GM23338 (cell line): ENCODE measurements around the gene TCERG1L. TPM values are rescaled to one million over a fixed set of nuclear protein-coding genes. Genes with fewer than 3 reads are reported as not detected.

Experiments
- ATAC-seq: fragments of 200-7000 bp; cut with Tn5 transposase; 3 replicates; pipeline ENCODE4 v1.9.1; 2020
- DNase-seq: peaks from one replicate; pipeline ENCODE4 v3.0.0-alpha.2; 2015; ENCODE audit warnings: low spot score
- H2AFZ ChIP-seq: fragments of 200-600 bp; sonication (generic); 2 replicates; pipeline ENCODE4 v1.8.0; 2016; ENCODE audit warnings: antibody characterized with exemption, mild to moderate bottlenecking, moderate library complexity
- H3F3A ChIP-seq: fragments of 200-600 bp; sonication (generic); replicated peaks from 2 replicates; pipeline ENCODE4 v1.8.0; 2017; ENCODE audit warnings: antibody characterized with exemption, mixed run types, low read depth
- H3K27ac ChIP-seq: fragments of 200-600 bp; sonication (generic); 2 replicates; pipeline ENCODE4 v1.6.1; 2016; ENCODE audit warnings: low read depth
- H3K27me3 ChIP-seq: fragments of 200-600 bp; sonication (generic); 2 replicates; pipeline ENCODE4 v1.8.0; 2016; ENCODE audit warnings: mild to moderate bottlenecking, mixed run types, moderate library complexity; ENCODE audit not compliant: insufficient read depth
- H3K36me3 ChIP-seq: fragments of 200-600 bp; sonication (generic); 2 replicates; pipeline ENCODE4 v1.8.0; 2016; ENCODE audit warnings: mild to moderate bottlenecking; ENCODE audit not compliant: insufficient read depth
- H3K4me1 ChIP-seq: fragments of 200-600 bp; sonication (generic); 2 replicates; pipeline ENCODE4 v1.8.0; 2016; ENCODE audit warnings: mild to moderate bottlenecking, moderate library complexity; ENCODE audit not compliant: insufficient read depth
- H3K4me2 ChIP-seq: fragments of 200-600 bp; sonication (generic); 2 replicates; pipeline ENCODE4 v1.7.1; 2017; ENCODE audit warnings: mixed run types
- H3K4me3 ChIP-seq: fragments of 200-600 bp; sonication (generic); 2 replicates; pipeline ENCODE4 v1.6.1; 2016; ENCODE audit warnings: mixed run types
- H3K79me2 ChIP-seq: fragments of 200-600 bp; sonication (generic); replicated peaks from 2 replicates; pipeline ENCODE4 v1.8.0; 2017; ENCODE audit warnings: mild to moderate bottlenecking; ENCODE audit not compliant: insufficient read depth
- H3K9me2 ChIP-seq: fragments of 200-600 bp; sonication (generic); 2 replicates; pipeline ENCODE4 v1.8.0; 2017; ENCODE audit not compliant: insufficient read depth
- H4K20me1 ChIP-seq: fragments of 200-600 bp; sonication (generic); replicated peaks from 2 replicates; pipeline ENCODE4 v1.8.0; 2017; ENCODE audit warnings: mild to moderate bottlenecking; ENCODE audit not compliant: insufficient read depth
- H3K27ac Mint-ChIP-seq: 2 replicates; pipeline ENCODE4 v1.8.0; 2020; ENCODE audit warnings: inconsistent platforms, mild to moderate bottlenecking, moderate library complexity, mixed read lengths
- H3K27me3 Mint-ChIP-seq: 3 replicates; pipeline ENCODE4 v1.8.0; 2022; ENCODE audit warnings: low read depth, mild to moderate bottlenecking, moderate library complexity, mixed read lengths, inconsistent platforms; ENCODE audit not compliant: insufficient read depth, poor library complexity
- H3K36me3 Mint-ChIP-seq: 3 replicates; pipeline ENCODE4 v1.8.0; 2021; ENCODE audit warnings: low read depth, mild to moderate bottlenecking, inconsistent platforms, moderate library complexity, mixed read lengths
- H3K4me1 Mint-ChIP-seq: 3 replicates; pipeline ENCODE4 v1.8.0; 2020; ENCODE audit warnings: mild to moderate bottlenecking, inconsistent platforms, mixed read lengths
- H3K4me3 Mint-ChIP-seq: 3 replicates; pipeline ENCODE4 v1.8.0; 2021; ENCODE audit warnings: moderate library complexity, mild to moderate bottlenecking, inconsistent platforms, mixed read lengths
- H3K9me3 Mint-ChIP-seq: 3 replicates; pipeline ENCODE4 v1.8.0; 2020; ENCODE audit warnings: moderate library complexity, mild to moderate bottlenecking, inconsistent platforms, mixed read lengths
- EZH2phosphoT487 ChIP-seq: fragments of 200-600 bp; sonication (generic); IDR thresholded peaks from one replicate; pipeline ENCODE4 v1.8.1; 2018; ENCODE audit warnings: antibody characterized with exemption; ENCODE audit not compliant: unreplicated experiment
- JUNB ChIP-seq: IDR thresholded peaks from one replicate; pipeline ENCODE4 v1.6.1; 2016; ENCODE audit warnings: antibody characterized with exemption; ENCODE audit not compliant: unreplicated experiment
- NANOG ChIP-seq: IDR thresholded peaks from 2 replicates; pipeline ENCODE4 v1.6.1; 2016; ENCODE audit warnings: antibody characterized with exemption, borderline replicate concordance
- POLR2AphosphoS5 ChIP-seq: IDR thresholded peaks from 2 replicates; pipeline ENCODE4 v1.6.1; 2016; ENCODE audit warnings: antibody characterized with exemption, low read depth
- STAT1 ChIP-seq: IDR thresholded peaks from one replicate; pipeline ENCODE4 v1.6.1; 2016; ENCODE audit warnings: antibody characterized with exemption; ENCODE audit not compliant: unreplicated experiment
- ZNF114 ChIP-seq: fragments of 250-450 bp; sonication (Bioruptor Pico); IDR thresholded peaks from 2 replicates; pipeline ENCODE4 v1.5.0; 2020; ENCODE audit warnings: mild to moderate bottlenecking, moderate library complexity
- ZNF331 ChIP-seq: fragments of 250-450 bp; sonication (Bioruptor Pico); IDR thresholded peaks from 2 replicates; pipeline ENCODE4 v1.5.0; 2020; ENCODE audit warnings: low read depth, mild to moderate bottlenecking, moderate library complexity
- polyA plus RNA-seq: library from polyadenylated mRNA; unstranded; fragments of >200 nt; fragmentation: Nextera tagmentation; extraction: Ambion mirVana; gene quantifications from 2 replicates; pipeline ENCODE4 v1.2.1, GENCODE V29; 2016
- total RNA-seq: library from RNA; depleted of rRNA; stranded (reverse); fragments of >200 nt; shearing (Covaris generic); gene quantifications from 2 replicates; pipeline ENCODE4 v1.2.3, GENCODE V29; 2014
- TF ChIP-seq, protein P1 (sequence below), 2 experiments: fragments of 200-600 bp in 1 of 2; sonication (generic) in 1 of 2; conservative IDR thresholded peaks; 2 replicates each; pipeline versions ENCODE4 v1.5.1 to v1.6.1; 2016 to 2017; ENCODE audit warnings: antibody characterized with exemption in 2 of 2, low read depth in 2 of 2, mild to moderate bottlenecking in 2 of 2, moderate library complexity in 1 of 2
- TF ChIP-seq, protein P2 (sequence below): IDR thresholded peaks from one replicate; pipeline ENCODE4 v1.6.1; 2018; ENCODE audit warnings: antibody characterized with exemption; ENCODE audit not compliant: unreplicated experiment
- TF ChIP-seq, protein P3 (sequence below): IDR thresholded peaks from 2 replicates; pipeline ENCODE4 v1.6.1; 2016; ENCODE audit warnings: antibody characterized with exemption

Gene TCERG1L
- total and polyA plus RNA-seq, 2 experiments from 2014 or later = 3.9 to 5.5 TPM

DNA sequence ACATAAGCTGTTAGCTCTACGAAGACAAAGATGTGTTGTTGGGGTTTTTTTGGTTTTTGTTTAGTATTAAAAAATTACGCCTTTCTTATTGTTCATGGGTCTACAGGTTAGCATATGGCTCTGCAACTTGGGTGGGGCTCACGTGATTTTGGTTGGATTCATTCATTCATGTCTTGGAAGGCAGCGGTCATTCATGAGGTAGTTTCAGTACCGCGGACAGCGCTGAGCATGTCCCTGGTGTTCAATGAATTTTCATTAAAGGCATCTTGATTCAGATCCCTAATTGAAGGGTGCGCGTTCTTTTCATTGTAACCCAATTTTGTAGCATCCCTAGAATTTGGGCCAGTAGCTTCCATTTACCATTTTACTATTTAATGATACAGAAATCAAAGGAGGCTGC lies 42.9 kb upstream of the TCERG1L start:
- Histone ChIP-seq H4K20me1 (no peaks in the 10 kb centered on the region), H3K4me1 (no peaks in the 10 kb centered on the region; the same call in 1 of the 2 replicates), H3K36me3 (no peaks in the 10 kb centered on the region), H3F3A (no peaks in the 10 kb centered on the region), H3K4me3 (no peak overlapping the region), H3K27me3 (no peaks in the 10 kb centered on the region), H3K4me2 (no peak overlapping the region), H3K9me2 (no peaks in the 10 kb centered on the region), H2AFZ (no peak overlapping the region), H3K79me2 (no peaks in the 10 kb centered on the region), H3K27ac (no peak overlapping the region)
- TF ChIP-seq, protein P1, sequence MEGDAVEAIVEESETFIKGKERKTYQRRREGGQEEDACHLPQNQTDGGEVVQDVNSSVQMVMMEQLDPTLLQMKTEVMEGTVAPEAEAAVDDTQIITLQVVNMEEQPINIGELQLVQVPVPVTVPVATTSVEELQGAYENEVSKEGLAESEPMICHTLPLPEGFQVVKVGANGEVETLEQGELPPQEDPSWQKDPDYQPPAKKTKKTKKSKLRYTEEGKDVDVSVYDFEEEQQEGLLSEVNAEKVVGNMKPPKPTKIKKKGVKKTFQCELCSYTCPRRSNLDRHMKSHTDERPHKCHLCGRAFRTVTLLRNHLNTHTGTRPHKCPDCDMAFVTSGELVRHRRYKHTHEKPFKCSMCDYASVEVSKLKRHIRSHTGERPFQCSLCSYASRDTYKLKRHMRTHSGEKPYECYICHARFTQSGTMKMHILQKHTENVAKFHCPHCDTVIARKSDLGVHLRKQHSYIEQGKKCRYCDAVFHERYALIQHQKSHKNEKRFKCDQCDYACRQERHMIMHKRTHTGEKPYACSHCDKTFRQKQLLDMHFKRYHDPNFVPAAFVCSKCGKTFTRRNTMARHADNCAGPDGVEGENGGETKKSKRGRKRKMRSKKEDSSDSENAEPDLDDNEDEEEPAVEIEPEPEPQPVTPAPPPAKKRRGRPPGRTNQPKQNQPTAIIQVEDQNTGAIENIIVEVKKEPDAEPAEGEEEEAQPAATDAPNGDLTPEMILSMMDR (conservative IDR thresholded peaks at IDR 0.05; ENCODE audit: low read depth in 2 of 2) = no peak
- TF ChIP-seq, protein P2, sequence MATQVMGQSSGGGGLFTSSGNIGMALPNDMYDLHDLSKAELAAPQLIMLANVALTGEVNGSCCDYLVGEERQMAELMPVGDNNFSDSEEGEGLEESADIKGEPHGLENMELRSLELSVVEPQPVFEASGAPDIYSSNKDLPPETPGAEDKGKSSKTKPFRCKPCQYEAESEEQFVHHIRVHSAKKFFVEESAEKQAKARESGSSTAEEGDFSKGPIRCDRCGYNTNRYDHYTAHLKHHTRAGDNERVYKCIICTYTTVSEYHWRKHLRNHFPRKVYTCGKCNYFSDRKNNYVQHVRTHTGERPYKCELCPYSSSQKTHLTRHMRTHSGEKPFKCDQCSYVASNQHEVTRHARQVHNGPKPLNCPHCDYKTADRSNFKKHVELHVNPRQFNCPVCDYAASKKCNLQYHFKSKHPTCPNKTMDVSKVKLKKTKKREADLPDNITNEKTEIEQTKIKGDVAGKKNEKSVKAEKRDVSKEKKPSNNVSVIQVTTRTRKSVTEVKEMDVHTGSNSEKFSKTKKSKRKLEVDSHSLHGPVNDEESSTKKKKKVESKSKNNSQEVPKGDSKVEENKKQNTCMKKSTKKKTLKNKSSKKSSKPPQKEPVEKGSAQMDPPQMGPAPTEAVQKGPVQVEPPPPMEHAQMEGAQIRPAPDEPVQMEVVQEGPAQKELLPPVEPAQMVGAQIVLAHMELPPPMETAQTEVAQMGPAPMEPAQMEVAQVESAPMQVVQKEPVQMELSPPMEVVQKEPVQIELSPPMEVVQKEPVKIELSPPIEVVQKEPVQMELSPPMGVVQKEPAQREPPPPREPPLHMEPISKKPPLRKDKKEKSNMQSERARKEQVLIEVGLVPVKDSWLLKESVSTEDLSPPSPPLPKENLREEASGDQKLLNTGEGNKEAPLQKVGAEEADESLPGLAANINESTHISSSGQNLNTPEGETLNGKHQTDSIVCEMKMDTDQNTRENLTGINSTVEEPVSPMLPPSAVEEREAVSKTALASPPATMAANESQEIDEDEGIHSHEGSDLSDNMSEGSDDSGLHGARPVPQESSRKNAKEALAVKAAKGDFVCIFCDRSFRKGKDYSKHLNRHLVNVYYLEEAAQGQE = peak; percentile 78
- Mint-ChIP-seq H3K4me3 (no peak overlapping the region), H3K9me3 (peaks cover 93% of the 10 kb centered on the region), H3K27me3 (peaks cover 11% of the 10 kb centered on the region), H3K4me1 (peaks cover 10% of the 10 kb centered on the region), H3K27ac (no peak overlapping the region), H3K36me3 (peaks cover 36% of the 10 kb centered on the region)
- peak; percentile 58 for DNase-seq
- no peak for ATAC-seq

DNA sequence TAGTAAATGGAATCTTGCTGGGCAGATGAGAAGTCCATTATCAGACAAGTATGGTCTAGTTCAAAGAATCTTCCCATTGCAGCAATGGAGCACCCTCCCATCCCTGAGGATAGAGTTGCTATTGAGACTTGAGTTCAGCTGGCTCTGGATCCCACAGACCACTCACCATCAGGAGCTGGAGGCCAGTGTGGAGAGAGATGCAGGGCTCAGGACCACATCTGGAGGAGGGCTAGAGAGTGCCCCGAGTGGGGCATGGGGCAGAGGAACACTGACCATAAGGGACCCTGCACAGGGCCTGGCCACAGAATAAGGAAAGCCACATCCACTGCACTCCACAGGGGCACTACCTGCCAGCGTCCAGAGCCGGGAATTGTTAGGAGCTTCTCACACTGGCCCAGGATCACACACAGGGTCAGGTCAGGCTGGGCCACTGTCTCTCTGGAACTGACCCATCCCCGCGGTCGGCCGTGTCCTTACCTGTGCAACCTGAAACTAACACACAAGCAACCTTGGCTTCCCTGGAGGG lies 41.3 kb upstream of the TCERG1L start:
- Histone ChIP-seq H3K27ac (no peak overlapping the region), H3K36me3 (no peaks in the 10 kb centered on the region), H4K20me1 (no peaks in the 10 kb centered on the region), H3F3A (no peaks in the 10 kb centered on the region), H3K4me1 (no peaks in the 10 kb centered on the region), H3K27me3 (no peaks in the 10 kb centered on the region), H2AFZ (no peak overlapping the region), H3K4me3 (no peak overlapping the region), H3K4me2 (no peak overlapping the region), H3K79me2 (no peaks in the 10 kb centered on the region), H3K9me2 (no peaks in the 10 kb centered on the region)
- Mint-ChIP-seq H3K4me3 (no peak overlapping the region), H3K36me3 (peaks cover 30% of the 10 kb centered on the region; the same call in 2 of the 3 replicates), H3K27ac (no peak overlapping the region), H3K4me1 (peaks cover 10% of the 10 kb centered on the region), H3K9me3 (peaks cover 93% of the 10 kb centered on the region), H3K27me3 (peaks cover 6% of the 10 kb centered on the region)
- ATAC-seq (no peak), DNase-seq (no peak)
- no peak for TF ChIP-seq ZNF114 (CRISPR knock-in tag)
- no peak for TF ChIP-seq EZH2phosphoT487
- TF ChIP-seq, protein P1 (conservative IDR thresholded peaks at IDR 0.05; ENCODE audit: low read depth in 2 of 2) = no peak
- TF ChIP-seq ZNF331 = no peak
- TF ChIP-seq JUNB = no peak
- TF ChIP-seq, protein P2 = no peak
- no peak for TF ChIP-seq NANOG
- TF ChIP-seq STAT1 = no peak
- TF ChIP-seq POLR2AphosphoS5 = no peak
- TF ChIP-seq, protein P3, sequence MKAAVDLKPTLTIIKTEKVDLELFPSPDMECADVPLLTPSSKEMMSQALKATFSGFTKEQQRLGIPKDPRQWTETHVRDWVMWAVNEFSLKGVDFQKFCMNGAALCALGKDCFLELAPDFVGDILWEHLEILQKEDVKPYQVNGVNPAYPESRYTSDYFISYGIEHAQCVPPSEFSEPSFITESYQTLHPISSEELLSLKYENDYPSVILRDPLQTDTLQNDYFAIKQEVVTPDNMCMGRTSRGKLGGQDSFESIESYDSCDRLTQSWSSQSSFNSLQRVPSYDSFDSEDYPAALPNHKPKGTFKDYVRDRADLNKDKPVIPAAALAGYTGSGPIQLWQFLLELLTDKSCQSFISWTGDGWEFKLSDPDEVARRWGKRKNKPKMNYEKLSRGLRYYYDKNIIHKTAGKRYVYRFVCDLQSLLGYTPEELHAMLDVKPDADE = no peak
